IgD-negative memory B cell (primary cell): ENCODE results near the gene CD22. TPM values are rescaled to one million over a fixed set of nuclear protein-coding genes. Genes with fewer than 3 reads are reported as not detected.
"Not testable (repeated sequence)": the region's sequence is repeated elsewhere in the genome, so short reads cannot be mapped to it uniquely, and the experiment has no call there.

Source experiments
- H3K27ac Mint-ChIP-seq, 3 donors: one replicate each; pipeline ENCODE4 v1.8.0; 2020 to 2022; ENCODE audit warnings: mild to moderate bottlenecking in 3 of 3, mixed read lengths in 3 of 3, moderate library complexity in 1 of 3
- H3K27me3 Mint-ChIP-seq: one replicate; pipeline ENCODE4 v1.8.0; 2021; ENCODE audit warnings: mixed read lengths
- H3K36me3 Mint-ChIP-seq: one replicate; pipeline ENCODE4 v1.8.0; 2020; ENCODE audit warnings: mild to moderate bottlenecking, mixed read lengths
- H3K4me1 Mint-ChIP-seq, 3 donors: one replicate each; pipeline ENCODE4 v1.8.0; 2020 to 2022; ENCODE audit warnings: mixed read lengths in 3 of 3, mild to moderate bottlenecking in 1 of 3
- H3K4me3 Mint-ChIP-seq, 4 donors: one replicate each; pipeline ENCODE4 v1.8.0; 2020 to 2022; ENCODE audit warnings: mild to moderate bottlenecking in 4 of 4, mixed read lengths in 4 of 4, moderate library complexity in 3 of 4
- H3K9me3 Mint-ChIP-seq, 3 donors: one replicate each; pipeline ENCODE4 v1.8.0; 2020 to 2021; ENCODE audit warnings: mixed read lengths in 3 of 3, mild to moderate bottlenecking in 1 of 3
- polyA plus RNA-seq: library from polyadenylated mRNA; unstranded; fragments of 300-500 nt; fragmentation: Illumina TruSeq; gene quantifications from one replicate; pipeline ENCODE4 v1.2.3, GENCODE V29; 2021

The CD22 gene
- polyA plus RNA-seq, 1 donor from 2014 or later = 494 TPM

GRCh38 chr19:35348911-35349611, 20.1 kb downstream of the CD22 start:
- peaks cover 2% of the 10 kb centered on the region for H3K27me3 Mint-ChIP-seq
- H3K4me3 Mint-ChIP-seq = peak overlapping the region in 2 of 4 donors; percentile 80 to 86
- no peaks in the 10 kb centered on the region for H3K36me3 Mint-ChIP-seq
- H3K27ac Mint-ChIP-seq = peak overlapping the region; percentile 17 to 98 (median 86)
- H3K4me1 Mint-ChIP-seq = peaks cover 41 to 51% (median 48%) of the 10 kb centered on the region in 3 donors
- H3K9me3 Mint-ChIP-seq = peaks cover 0 to 3% (median 0%) of the 10 kb centered on the region in 3 donors

- Mint-ChIP-seq H3K9me3 (peaks cover 0 to 3% (median 0%) of the 10 kb centered on the region in 3 donors), H3K4me1 (peaks cover 41 to 45% (median 45%) of the 10 kb centered on the region in 3 donors), H3K4me3 (peak overlapping the region in 1 of 4 donors; percentile 80)
Observed at GRCh38 chr19:35349614-35350521, 20.9 kb downstream of the CD22 start.

GRCh38 chr19:35350591-35350990, 21.6 kb downstream of the CD22 start:
- Mint-ChIP-seq H3K4me3 (no peak overlapping the region), H3K9me3 (peaks cover 0 to 3% (median 0%) of the 10 kb centered on the region in 3 donors), H3K4me1 (peaks cover 40 to 44% (median 44%) of the 10 kb centered on the region in 3 donors), H3K27ac (peak overlapping the region in 1 of 3 donors; percentile 43), H3K36me3 (no peaks in the 10 kb centered on the region), H3K27me3 (peaks cover 2% of the 10 kb centered on the region)

More at GRCh38 chr19:35349614-35350521, 20.9 kb downstream of the CD22 start:
- Mint-ChIP-seq H3K36me3 (no peaks in the 10 kb centered on the region), H3K27me3 (peaks cover 2% of the 10 kb centered on the region), H3K27ac (peak overlapping the region; percentile 17 to 98 (median 86))

GRCh38 chr19:35351411-35352176, 22.6 kb downstream of the CD22 start:
- Mint-ChIP-seq H3K27ac (peak overlapping the region in 2 of 3 donors; percentile 43 to 83), H3K36me3 (no peaks in the 10 kb centered on the region), H3K9me3 (peaks cover 0 to 1% (median 0%) of the 10 kb centered on the region in 3 donors), H3K27me3 (peaks cover 2% of the 10 kb centered on the region), H3K4me3 (no peak overlapping the region), H3K4me1 (peaks cover 30 to 34% (median 34%) of the 10 kb centered on the region in 3 donors)

- H3K27ac Mint-ChIP-seq = no peak overlapping the region
- no peaks in the 10 kb centered on the region for H3K9me3 Mint-ChIP-seq
- peaks cover 2% of the 10 kb centered on the region for H3K27me3 Mint-ChIP-seq
- no peaks in the 10 kb centered on the region for H3K36me3 Mint-ChIP-seq
- H3K4me1 Mint-ChIP-seq = peaks cover 25 to 29% (median 28%) of the 10 kb centered on the region in 3 donors
- peak overlapping the region in 1 of 4 donors; percentile 83 for H3K4me3 Mint-ChIP-seq
Observed at GRCh38 chr19:35352177-35352447, 23.1 kb downstream of the CD22 start.

- no peaks in the 10 kb centered on the region for H3K27me3 Mint-ChIP-seq
Observed at GRCh38 chr19:35352448-35353304, 23.7 kb downstream of the CD22 start.

GRCh38 chr19:35353635-35354034, 24.6 kb downstream of the CD22 start:
- no peaks in the 10 kb centered on the region for H3K36me3 Mint-ChIP-seq
- peaks cover 16 to 19% (median 16%) of the 10 kb centered on the region in 3 donors for H3K4me1 Mint-ChIP-seq
- peak overlapping the region in 1 of 4 donors; percentile 47 for H3K4me3 Mint-ChIP-seq
- peaks cover 0 to 2% (median 0%) of the 10 kb centered on the region in 3 donors for H3K9me3 Mint-ChIP-seq
- no peak overlapping the region for H3K27ac Mint-ChIP-seq
- no peaks in the 10 kb centered on the region for H3K27me3 Mint-ChIP-seq

More at GRCh38 chr19:35352448-35353304, 23.7 kb downstream of the CD22 start:
- Mint-ChIP-seq H3K36me3 (no peaks in the 10 kb centered on the region), H3K9me3 (no peaks in the 10 kb centered on the region), H3K4me1 (peaks cover 19 to 24% (median 23%) of the 10 kb centered on the region in 3 donors), H3K4me3 (peak overlapping the region; percentile 3 to 88 (median 73)), H3K27ac (peak overlapping the region in 2 of 3 donors; percentile 5 to 61)

- Mint-ChIP-seq H3K36me3 (no peaks in the 10 kb centered on the region), H3K27ac (no peak overlapping the region), H3K4me3 (peak overlapping the region in 1 of 4 donors; percentile 17), H3K4me1 (peaks cover 6 to 9% (median 6%) of the 10 kb centered on the region in 3 donors), H3K27me3 (no peaks in the 10 kb centered on the region), H3K9me3 (peaks cover 0 to 2% (median 0%) of the 10 kb centered on the region in 3 donors)
Observed at GRCh38 chr19:35354898-35355297, 25.9 kb downstream of the CD22 start.

GRCh38 chr19:35355791-35356460, 26.9 kb downstream of the CD22 start:
- Mint-ChIP-seq H3K36me3 (no peaks in the 10 kb centered on the region), H3K4me3 (no peak overlapping the region), H3K9me3 (peaks cover 0 to 2% (median 0%) of the 10 kb centered on the region in 3 donors), H3K27ac (peak overlapping the region in 1 of 3 donors; percentile 41), H3K27me3 (no peaks in the 10 kb centered on the region), H3K4me1 (peaks cover 5 to 9% (median 6%) of the 10 kb centered on the region in 3 donors)

GRCh38 chr19:35357867-35358573, 29.0 kb downstream of the CD22 start, which contains the start of gene FFAR3:
Gene FFAR3 (plus strand): TSS chr19:35358460. CDS start chr19:35358891, 431 bp downstream.
- Mint-ChIP-seq H3K36me3 (no peaks in the 10 kb centered on the region), H3K4me3 (no peak within 1 kb of the TSS), H3K9me3 (peaks cover 0 to 2% (median 0%) of the 10 kb centered on the region in 3 donors), H3K27ac (no peak within 1 kb of the TSS), H3K4me1 (peaks cover under 1 to 4% (median 2%) of the 10 kb centered on the region in 3 donors), H3K27me3 (peaks cover 3% of the 10 kb centered on the region)

- not testable (repeated sequence) for H3K4me3 Mint-ChIP-seq, H3K27ac Mint-ChIP-seq
Observed at GRCh38 chr19:35358834-35359233, 29.8 kb downstream of the CD22 start.

GRCh38 chr19:35359395-35359794, 30.4 kb downstream of the CD22 start:
- not testable (repeated sequence) for H3K27ac Mint-ChIP-seq, H3K4me3 Mint-ChIP-seq, H3K9me3 Mint-ChIP-seq, H3K4me1 Mint-ChIP-seq, H3K27me3 Mint-ChIP-seq, H3K36me3 Mint-ChIP-seq

More at GRCh38 chr19:35358834-35359233, 29.8 kb downstream of the CD22 start:
- not testable (repeated sequence) for H3K36me3 Mint-ChIP-seq, H3K4me1 Mint-ChIP-seq, H3K9me3 Mint-ChIP-seq, H3K27me3 Mint-ChIP-seq

- H3K36me3 Mint-ChIP-seq, H3K27ac Mint-ChIP-seq, H3K27me3 Mint-ChIP-seq, H3K4me3 Mint-ChIP-seq, H3K9me3 Mint-ChIP-seq, H3K4me1 Mint-ChIP-seq: not testable (repeated sequence)
Observed at GRCh38 chr19:35360081-35360480, 31.1 kb downstream of the CD22 start.
